OCI-M2 (cell line): ENCODE data around the gene ILF3.
"Not testable (repeated sequence)": the region's sequence is repeated elsewhere in the genome, so short reads cannot be mapped to it uniquely, and the experiment has no call there.

Experiments
- DNase-seq: peaks from one replicate; lab custom pipeline; 2025; ENCODE audit not compliant: unreplicated experiment; lab: John Stamatoyannopoulos, UW

ILF3 gene

DNA sequence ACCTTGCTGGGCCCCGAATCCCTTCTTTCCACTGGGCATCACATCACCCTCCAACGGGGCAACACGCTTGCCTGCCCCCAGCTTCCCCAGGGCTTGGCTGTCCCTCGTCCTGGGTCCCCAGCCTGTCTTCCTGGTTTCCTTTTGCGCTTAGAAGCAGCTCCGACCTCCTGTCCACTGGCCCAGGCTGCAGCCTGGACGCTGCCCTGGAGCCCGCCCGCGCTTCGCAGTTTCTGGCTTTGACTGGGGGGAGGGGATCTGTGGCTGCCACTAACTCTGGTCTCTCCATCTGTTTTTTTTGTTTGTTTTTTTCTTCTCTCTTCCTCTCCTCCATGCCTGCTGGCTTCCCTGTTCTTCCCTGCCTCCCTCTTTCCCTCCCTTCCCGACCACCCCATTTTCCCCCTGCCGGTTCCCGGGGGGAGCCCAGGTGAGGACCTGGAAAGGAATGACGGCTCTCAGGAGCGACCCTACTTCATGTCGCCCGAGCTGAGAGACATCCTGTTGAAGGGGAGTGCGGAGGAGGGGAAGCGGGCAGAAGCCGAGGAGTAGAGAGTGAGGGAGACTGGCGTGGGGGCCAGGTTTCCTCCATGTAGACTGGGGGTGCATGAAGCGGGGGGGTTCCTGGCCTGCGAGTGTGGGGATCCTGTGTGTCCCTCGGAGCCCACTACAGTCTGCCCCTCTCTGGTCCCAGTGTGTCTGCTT, 11.5 kb upstream of the ILF3 start:
- DNase-seq, result no peak

DNA sequence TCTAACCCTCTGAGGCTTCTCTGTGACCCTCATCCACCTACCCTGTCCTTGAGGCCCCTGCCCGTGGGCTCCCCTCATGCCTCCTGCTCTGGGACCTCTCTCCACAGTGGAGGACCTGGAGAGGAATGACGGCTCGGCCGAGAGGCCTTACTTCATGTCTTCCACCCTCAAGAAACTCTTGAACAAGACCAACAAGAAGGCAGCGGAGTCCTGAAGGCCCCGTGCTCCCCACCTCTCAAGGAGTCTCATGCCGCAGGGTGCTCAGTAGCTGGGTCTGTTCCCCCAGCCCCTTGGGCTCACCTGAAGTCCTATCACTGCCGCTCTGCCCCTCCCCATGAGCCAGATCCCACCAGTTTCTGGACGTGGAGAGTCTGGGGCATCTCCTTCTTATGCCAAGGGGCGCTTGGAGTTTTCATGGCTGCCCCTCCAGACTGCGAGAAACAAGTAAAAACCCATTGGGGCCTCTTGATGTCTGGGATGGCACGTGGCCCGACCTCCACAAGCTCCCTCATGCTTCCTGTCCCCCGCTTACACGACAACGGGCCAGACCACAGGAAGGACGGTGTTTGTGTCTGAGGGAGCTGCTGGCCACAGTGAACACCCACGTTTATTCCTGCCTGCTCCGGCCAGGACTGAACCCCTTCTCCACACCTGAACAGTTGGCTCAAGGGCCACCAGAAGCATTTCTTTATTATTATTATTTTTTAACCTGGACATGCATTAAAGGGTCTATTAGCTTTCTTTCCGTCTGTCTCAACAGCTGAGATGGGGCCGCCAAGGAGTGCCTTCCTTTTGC, 10.8 kb upstream of the ILF3 start:
- DNase-seq, result no peak

- DNase-seq, result no peak
These were observed 10.2 kb upstream of the ILF3 start for GRCh38 chr19:10643968-10644259.

DNA sequence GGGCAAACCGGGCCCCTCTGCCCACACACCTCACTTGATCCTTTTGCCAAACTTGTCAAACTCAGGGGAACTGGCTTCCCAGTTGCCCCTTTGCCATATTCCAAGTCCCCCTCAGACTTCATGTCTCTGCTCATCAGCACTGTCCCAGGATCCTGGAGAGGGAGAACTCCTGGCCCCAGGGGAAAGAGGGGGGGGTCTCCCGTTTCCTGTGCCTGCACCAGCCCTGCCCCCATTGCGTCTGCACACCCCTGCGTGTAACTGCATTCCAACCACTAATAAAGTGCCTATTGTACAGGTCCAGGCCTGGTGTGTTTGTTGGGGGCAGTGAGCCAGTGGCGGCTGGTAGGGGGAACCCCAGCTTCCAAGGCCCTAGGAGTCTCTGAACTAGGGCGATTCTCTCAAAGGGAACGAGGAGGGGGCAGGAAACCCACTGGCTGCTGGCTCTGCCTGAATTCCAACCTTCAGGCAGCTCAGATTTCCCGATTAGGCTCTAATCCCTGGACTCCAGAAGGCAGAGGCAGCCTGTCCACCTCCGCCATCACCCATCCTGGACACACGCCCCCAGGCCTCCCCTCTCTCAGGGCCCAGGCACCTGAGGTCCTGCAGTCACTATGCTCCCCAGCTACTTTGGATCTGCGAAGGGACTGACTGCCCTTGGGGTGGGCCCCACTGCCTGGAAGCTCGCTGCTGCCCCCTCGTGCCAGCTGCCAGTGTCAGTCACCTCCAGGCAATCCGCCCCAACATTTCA, 9.7 kb upstream of the ILF3 start:
- peak; percentile 97 for DNase-seq

- DNase-seq, result no peak
These were observed 7.5 kb upstream of the ILF3 start for GRCh38 chr19:10646456-10647159.

DNA sequence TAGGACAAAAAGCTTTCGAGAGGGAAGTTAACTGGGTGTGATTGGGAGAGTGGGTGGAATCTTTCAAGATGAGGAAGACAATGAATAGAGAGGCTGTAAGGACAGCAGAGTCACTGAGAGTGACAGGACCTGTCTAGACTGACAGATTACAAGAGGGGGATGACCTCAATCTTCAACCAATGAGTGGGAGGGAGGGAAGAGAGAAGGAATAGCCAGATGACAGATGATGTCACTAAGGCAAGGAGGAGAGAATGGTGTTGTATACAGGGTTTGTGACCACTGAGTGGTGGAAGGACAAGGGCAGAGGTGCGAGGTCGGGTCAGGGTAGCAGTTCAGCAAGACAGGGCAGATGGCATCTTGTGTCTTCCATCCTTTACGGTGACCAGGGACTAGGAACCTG, 5.8 kb upstream of the ILF3 start:
- no peak for DNase-seq

DNA sequence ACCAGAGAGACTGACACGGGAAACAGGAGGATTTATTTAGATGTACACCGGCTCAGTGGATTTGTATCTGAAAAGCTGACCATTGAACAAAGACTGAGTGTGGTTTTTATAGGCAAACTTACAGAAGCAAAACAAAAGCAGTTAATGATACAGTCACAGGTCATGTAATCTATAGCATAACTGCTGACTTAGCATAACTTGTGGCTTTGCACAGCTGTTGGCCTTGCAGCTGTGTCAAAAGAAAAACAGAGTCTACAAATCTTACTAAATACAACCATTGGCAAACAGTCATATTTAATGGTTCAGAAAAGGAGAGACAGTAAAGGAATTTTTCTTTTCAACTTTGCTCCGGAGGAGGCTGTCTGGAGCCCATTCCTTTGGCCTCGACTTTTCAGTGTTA, 2.3 kb upstream of the ILF3 start:
- no peak for DNase-seq

GRCh38 chr19:10653482-10653731, 739 bp upstream of the ILF3 start:
- no peak for DNase-seq

- DNase-seq, result no peak
These were observed 687 bp downstream of the ILF3 start for GRCh38 chr19:10654610-10655456.

- no peak for DNase-seq
These were observed 1.5 kb downstream of the ILF3 start for GRCh38 chr19:10655457-10656312.

DNA sequence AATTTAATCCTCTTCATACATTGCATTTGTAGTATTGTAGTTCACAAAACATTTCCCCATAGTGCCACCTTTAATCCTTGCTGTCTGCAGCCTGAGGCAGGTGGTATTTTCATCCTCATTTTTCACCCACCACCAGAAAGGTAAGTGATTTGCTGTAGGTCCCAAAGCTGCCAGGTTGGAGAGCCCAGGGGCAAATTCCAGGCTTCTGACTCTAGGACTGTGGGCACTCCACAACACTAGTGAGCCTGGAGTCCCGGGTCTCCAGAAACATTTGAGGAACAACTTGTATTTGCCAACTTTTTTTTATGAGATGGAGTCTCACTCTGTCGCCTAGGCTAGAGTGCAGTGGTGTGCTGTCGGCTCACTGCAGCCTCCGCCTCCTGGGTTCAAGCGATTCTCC, 6.2 kb downstream of the ILF3 start:
- DNase-seq, result no peak

- DNase-seq, result no peak
These were observed 7.8 kb downstream of the ILF3 start for GRCh38 chr19:10661946-10662345.

DNA sequence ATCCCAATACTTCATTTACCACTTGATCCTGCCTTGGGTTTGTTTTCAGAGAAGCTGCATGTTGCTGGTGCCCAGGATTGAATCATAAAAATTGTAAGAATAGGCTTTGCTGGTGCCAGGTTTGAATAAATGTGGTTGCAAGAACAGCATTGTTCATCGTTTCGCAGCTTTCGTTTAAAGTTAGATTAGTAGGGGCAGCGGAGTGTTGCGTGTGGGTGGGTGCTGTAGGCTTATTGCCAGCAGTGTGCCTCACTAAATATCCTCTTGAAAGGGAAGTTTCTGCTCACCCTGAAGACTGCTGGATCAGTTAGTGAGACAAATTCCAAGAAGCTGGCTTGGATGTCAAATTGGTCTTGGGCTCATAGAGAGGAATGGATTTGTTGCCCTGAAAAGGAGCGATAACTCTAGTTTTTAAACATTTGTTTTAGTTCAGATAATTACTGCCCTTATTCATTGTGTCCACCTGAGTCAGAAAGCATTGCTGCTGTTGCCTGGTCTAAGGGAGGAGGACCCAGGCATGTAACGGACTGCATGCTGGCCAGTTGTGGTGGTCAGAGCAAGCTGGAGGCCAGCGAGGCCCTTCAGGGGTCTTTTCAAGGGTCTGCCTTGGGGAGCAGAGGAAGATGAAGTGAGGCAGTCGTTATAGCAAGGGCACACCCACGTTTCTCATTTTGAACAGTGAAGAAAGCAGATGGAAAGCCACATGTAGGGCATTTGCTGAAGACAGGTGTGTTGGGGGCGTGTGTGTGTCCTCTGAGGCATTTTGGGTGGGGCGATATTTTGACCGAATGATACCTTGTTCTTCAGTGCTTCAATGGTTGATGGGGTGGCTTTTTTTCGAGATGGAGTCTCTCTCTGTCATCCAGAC, 8.5 kb downstream of the ILF3 start:
- DNase-seq, result no peak

- not testable (repeated sequence) for DNase-seq
These were observed 9.1 kb downstream of the ILF3 start for GRCh38 chr19:10663252-10663563.

DNA sequence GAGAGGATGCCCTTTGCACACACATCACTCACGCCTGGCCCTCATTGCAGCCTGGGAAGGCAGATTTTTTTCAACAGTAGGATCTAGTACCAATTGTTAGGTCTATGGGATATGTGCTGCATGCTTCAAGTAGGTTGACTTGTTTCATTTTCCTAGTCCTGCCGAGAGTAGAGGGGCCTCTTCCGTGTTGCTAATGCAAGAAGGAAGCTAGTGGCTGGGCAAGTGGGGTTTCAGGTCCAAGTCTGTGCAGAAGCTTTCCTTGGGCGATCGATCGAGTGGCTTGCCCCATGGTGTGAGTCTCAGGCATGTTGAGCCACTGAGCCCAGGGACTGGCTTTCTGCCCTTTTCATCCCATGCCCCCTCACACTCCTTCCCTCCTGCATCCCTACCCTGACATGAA, 13.7 kb downstream of the ILF3 start:
- no peak for DNase-seq

DNA sequence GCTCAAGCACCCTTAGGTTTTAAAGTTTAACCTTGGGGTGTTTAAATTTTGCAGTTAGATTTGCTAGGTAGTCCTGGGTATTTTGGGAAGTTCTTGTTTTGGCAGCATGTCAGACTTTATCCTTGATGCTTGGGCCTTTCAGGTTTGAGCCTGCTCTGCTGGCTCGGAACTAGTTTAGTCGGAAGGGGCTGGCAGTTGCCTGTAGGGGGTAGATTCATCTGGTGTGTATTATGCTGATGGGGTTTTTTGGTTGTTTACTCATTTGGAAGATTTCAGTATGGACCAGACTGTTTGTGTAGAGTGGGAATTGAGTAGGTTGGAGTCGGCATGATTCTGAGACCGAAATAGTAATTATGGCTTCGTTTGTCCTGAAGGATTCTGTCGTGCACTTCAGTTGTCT, 15.1 kb downstream of the ILF3 start:
- DNase-seq, result no peak

- no peak for DNase-seq
These were observed 16.0 kb downstream of the ILF3 start for GRCh38 chr19:10670182-10670581.

DNA sequence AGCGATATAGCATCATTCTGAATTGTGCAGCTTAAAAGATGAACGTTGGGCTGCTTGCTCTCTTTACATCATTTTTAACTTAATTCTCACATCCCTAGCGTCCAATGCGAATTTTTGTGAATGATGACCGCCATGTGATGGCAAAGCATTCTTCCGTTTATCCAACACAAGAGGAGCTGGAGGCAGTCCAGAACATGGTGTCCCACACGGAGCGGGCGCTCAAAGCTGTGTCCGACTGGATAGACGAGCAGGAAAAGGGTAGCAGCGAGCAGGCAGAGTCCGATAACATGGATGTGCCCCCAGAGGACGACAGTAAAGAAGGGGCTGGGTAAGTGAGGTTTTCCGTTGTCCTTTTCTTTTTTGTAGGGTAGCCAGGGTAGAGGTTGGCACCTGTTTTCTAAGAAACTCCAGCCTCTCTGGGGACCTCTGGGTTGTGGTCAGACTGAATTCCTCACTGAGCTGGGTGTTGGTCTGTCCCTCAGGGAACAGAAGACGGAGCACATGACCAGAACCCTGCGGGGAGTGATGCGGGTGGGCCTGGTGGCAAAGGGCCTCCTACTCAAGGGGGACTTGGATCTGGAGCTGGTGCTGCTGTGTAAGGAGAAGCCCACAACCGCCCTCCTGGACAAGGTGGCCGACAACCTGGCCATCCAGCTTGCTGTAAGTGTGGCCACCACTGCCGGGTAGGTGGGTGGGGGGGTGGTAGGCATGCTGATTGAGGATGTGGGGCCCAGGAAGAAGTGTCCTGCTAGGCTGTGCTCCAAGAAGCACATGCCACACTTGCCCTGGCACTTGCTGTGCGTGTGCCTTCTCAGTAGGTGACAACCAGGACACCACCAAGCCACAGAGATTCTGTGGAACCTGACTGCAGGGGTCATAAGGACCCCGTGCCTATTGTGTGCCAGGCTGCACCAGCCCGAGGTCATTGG, 17.0 kb downstream of the ILF3 start:
- DNase-seq, result no peak
